Trophoblast cell (in vitro differentiated cells and primary cell): ENCODE measurements around the gene SOAT1.
A peak's percentile ranks its signal among the peaks of the same experiment; 100 is the strongest.

Experiments used
- DNase-seq, 2 donors: peaks; one replicate each; pipeline ENCODE4 v3.0.0-alpha.2; 2016
- H2AFZ ChIP-seq: 2 replicates; pipeline ENCODE4 v1.6.1; 2013; ENCODE audit warnings: low read length, moderate library complexity, mild to moderate bottlenecking; ENCODE audit not compliant: insufficient read depth, poor library complexity
- H2AK5ac ChIP-seq: 2 replicates; pipeline ENCODE4 v1.6.1; 2013; ENCODE audit warnings: mild to moderate bottlenecking, low read length
- H2BK120ac ChIP-seq: 2 replicates; pipeline ENCODE4 v1.6.1; 2013; ENCODE audit warnings: low read length, mild to moderate bottlenecking, moderate library complexity; ENCODE audit not compliant: insufficient read depth, poor library complexity
- H2BK12ac ChIP-seq: 2 replicates; pipeline ENCODE4 v1.6.1; 2013; ENCODE audit warnings: mild to moderate bottlenecking, low read length, moderate library complexity
- H2BK5ac ChIP-seq: 2 replicates; pipeline ENCODE4 v1.6.1; 2013; ENCODE audit warnings: low read length, low read depth, moderate library complexity, mild to moderate bottlenecking; ENCODE audit not compliant: poor library complexity
- H3K14ac ChIP-seq: 2 replicates; pipeline ENCODE4 v1.6.1; 2013; ENCODE audit warnings: mild to moderate bottlenecking, low read length
- H3K18ac ChIP-seq: 2 replicates; pipeline ENCODE4 v1.6.1; 2013; ENCODE audit warnings: mild to moderate bottlenecking, low read length
- H3K23ac ChIP-seq: 2 replicates; pipeline ENCODE4 v1.6.1; 2013; ENCODE audit warnings: low read length
- H3K27ac ChIP-seq: 2 replicates; pipeline ENCODE4 v1.5.1; 2013; ENCODE audit warnings: low read depth, mild to moderate bottlenecking, inconsistent platforms, low read length, moderate library complexity
- H3K27me3 ChIP-seq: 2 replicates; pipeline ENCODE4 v1.6.1; 2013; ENCODE audit warnings: inconsistent platforms, mild to moderate bottlenecking, low read length, moderate library complexity; ENCODE audit not compliant: insufficient read depth
- H3K36me3 ChIP-seq, 2 experiments: 1 replicate in 1 of 2; 2 replicates in 1 of 2; pipeline ENCODE4 v1.6.1; 2013; ENCODE audit warnings: low read length in 2 of 2, mild to moderate bottlenecking in 2 of 2, moderate library complexity in 1 of 2; ENCODE audit not compliant: insufficient read depth in 2 of 2, control insufficient read depth in 1 of 2
- H3K4ac ChIP-seq: 2 replicates; pipeline ENCODE4 v1.6.1; 2013; ENCODE audit warnings: low read depth, mild to moderate bottlenecking, low read length, moderate library complexity
- H3K4me1 ChIP-seq, 2 experiments: 1 replicate in 1 of 2; 2 replicates in 1 of 2; pipeline ENCODE4 v1.6.1; 2013; ENCODE audit warnings: low read length in 2 of 2, mild to moderate bottlenecking in 2 of 2, moderate library complexity in 1 of 2; ENCODE audit not compliant: insufficient read depth in 2 of 2, control insufficient read depth in 1 of 2
- H3K4me2 ChIP-seq: 2 replicates; pipeline ENCODE4 v1.6.1; 2013; ENCODE audit warnings: inconsistent platforms, mild to moderate bottlenecking, low read length, moderate library complexity
- H3K4me3 ChIP-seq: 2 replicates; pipeline ENCODE4 v1.5.1; 2013; ENCODE audit warnings: mild to moderate bottlenecking, low read depth, low read length, inconsistent platforms
- H3K79me1 ChIP-seq: one replicate; pipeline ENCODE4 v1.6.1; 2013; ENCODE audit warnings: low read length
- H3K79me2 ChIP-seq: 2 replicates; pipeline ENCODE4 v1.6.1; 2013; ENCODE audit warnings: low read length, mild to moderate bottlenecking; ENCODE audit not compliant: control insufficient read depth, insufficient read depth, poor library complexity
- H3K9ac ChIP-seq: 2 replicates; pipeline ENCODE4 v1.6.1; 2013; ENCODE audit warnings: mild to moderate bottlenecking, low read length
- H3K9me3 ChIP-seq: 2 replicates; pipeline ENCODE4 v1.6.1; 2013; ENCODE audit warnings: low read depth, mild to moderate bottlenecking, control low read depth, inconsistent platforms, low read length; ENCODE audit not compliant: insufficient read depth
- H4K12ac ChIP-seq: 2 replicates; pipeline ENCODE4 v1.6.1; 2013; ENCODE audit warnings: low read depth, mild to moderate bottlenecking, low read length, moderate library complexity
- H4K8ac ChIP-seq: 2 replicates; pipeline ENCODE4 v1.6.1; 2013; ENCODE audit warnings: low read depth, mild to moderate bottlenecking, low read length, moderate library complexity
- H4K91ac ChIP-seq: one replicate; pipeline ENCODE4 v1.6.1; 2013; ENCODE audit warnings: low read depth, mild to moderate bottlenecking, low read length, moderate library complexity
- WGBS: extraction: QIAGEN DNeasy Blood & Tissue Kit; methylation state at CpG from one replicate; pipeline ENCODE4 v1.1.7; 2013; ENCODE audit warnings: missing lambda C conversion rate; ENCODE audit not compliant: insufficient read length, insufficient coverage; ENCODE audit errors: extremely low coverage; 5-methylcytosine and 5-hydroxymethylcytosine counted together

SOAT1 gene

DNA sequence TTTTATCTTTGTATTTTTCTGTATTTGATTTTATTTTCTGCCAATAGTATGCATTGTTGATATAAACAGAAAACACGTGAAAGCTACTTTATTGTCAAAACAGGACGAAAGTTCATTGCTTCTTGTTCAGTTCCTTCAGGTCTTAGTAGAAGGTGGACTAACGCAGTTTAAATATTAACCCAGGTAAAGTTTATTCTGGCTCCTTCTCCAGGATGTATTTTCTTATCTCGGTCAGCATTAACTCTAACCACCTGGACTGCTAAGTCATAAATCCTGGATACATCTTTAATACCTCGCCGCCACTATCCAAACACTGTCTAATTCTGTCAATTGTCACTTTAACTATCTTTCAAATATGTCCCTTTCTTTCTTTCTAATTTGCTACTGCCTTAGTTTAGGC lies 5.7 kb upstream of the SOAT1 start:
- Histone ChIP-seq H2BK5ac (no peak overlapping the region), H3K9ac (no peak overlapping the region), H3K9me3 (no peaks in the 10 kb centered on the region), H3K27ac (no peak overlapping the region), H3K18ac (no peak overlapping the region), H4K12ac (no peak overlapping the region), H3K79me1 (no peaks in the 10 kb centered on the region), H4K91ac (no peak overlapping the region), H3K27me3 (no peaks in the 10 kb centered on the region), H2BK120ac (no peak overlapping the region), H3K4me2 (no peak overlapping the region), H3K23ac (no peak overlapping the region), H4K8ac (no peak overlapping the region), H2AK5ac (no peak overlapping the region), H3K36me3 (no peaks in the 10 kb centered on the region), H3K79me2 (no peaks in the 10 kb centered on the region), H3K4me3 (no peak overlapping the region), H3K4ac (no peak overlapping the region), H3K14ac (no peak overlapping the region), H3K4me1 (peaks cover 0 to 6% of the 10 kb centered on the region in 2 experiments), H2AFZ (no peak overlapping the region), H2BK12ac (no peak overlapping the region)
- no CpG with 5 or more reads among the region's 6 CpGs for WGBS
- DNase-seq = no peak

DNA sequence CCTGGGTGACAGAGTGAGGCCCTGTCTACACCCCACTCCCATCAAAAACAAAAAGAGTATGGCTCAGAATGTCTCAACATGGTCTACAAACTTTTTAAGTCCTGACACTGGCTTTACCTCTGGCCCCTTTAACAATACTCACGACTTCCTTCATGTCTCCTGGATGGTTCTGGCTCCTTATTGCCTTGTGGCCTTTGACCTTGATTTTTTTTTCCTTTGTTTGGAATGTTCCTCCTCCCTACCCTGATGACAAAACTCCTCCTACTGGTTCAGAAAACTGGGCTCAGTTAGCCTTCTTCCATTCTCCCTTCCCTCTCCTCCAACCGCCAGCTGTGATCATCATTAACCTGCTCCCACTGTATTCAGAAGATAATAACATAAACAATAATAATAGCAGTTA lies 4.6 kb upstream of the SOAT1 start:
- no peaks in the 10 kb centered on the region for H3K36me3 ChIP-seq
- H4K8ac ChIP-seq = peak overlapping the region; percentile 47
- no peak overlapping the region for H3K4me2 ChIP-seq
- no peak overlapping the region for H3K4me3 ChIP-seq
- no peak overlapping the region for H3K23ac ChIP-seq
- no peak overlapping the region for H2BK5ac ChIP-seq
- no peak overlapping the region for H2AFZ ChIP-seq
- H2AK5ac ChIP-seq = no peak overlapping the region
- peaks cover 3% of the 10 kb centered on the region for H3K79me1 ChIP-seq
- H3K79me2 ChIP-seq = peaks cover 2% of the 10 kb centered on the region
- H3K9me3 ChIP-seq = no peaks in the 10 kb centered on the region
- H3K27ac ChIP-seq = no peak overlapping the region
- DNase-seq = peak in 1 of 2 donors; percentile 57
- H2BK12ac ChIP-seq = no peak overlapping the region
- no peak overlapping the region for H4K12ac ChIP-seq
- no peak overlapping the region for H3K14ac ChIP-seq
- H3K4me1 ChIP-seq = peaks cover 0 to 6% of the 10 kb centered on the region in 2 experiments
- no peak overlapping the region for H3K4ac ChIP-seq
- no peak overlapping the region for H3K18ac ChIP-seq
- H4K91ac ChIP-seq = no peak overlapping the region
- H2BK120ac ChIP-seq = no peak overlapping the region
- H3K27me3 ChIP-seq = no peaks in the 10 kb centered on the region
- WGBS = no CpG with 5 or more reads among the region's 2 CpGs
- no peak overlapping the region for H3K9ac ChIP-seq

GRCh38 chr1:179295164-179295755 lies 1.7 kb downstream of the SOAT1 start:
- Histone ChIP-seq H2BK12ac (no peak overlapping the region), H3K4me3 (no peak overlapping the region), H3K36me3 (no peaks in the 10 kb centered on the region), H2AFZ (no peak overlapping the region), H2BK5ac (no peak overlapping the region), H3K27ac (no peak overlapping the region), H2AK5ac (no peak overlapping the region), H3K4ac (no peak overlapping the region), H3K4me1 (no peaks in the 10 kb centered on the region), H3K79me1 (peaks cover 3% of the 10 kb centered on the region), H2BK120ac (no peak overlapping the region), H3K9ac (no peak overlapping the region), H3K23ac (no peak overlapping the region), H3K79me2 (peaks cover 2% of the 10 kb centered on the region), H3K9me3 (no peaks in the 10 kb centered on the region), H4K91ac (no peak overlapping the region), H3K18ac (no peak overlapping the region), H3K14ac (no peak overlapping the region), H4K8ac (no peak overlapping the region), H4K12ac (no peak overlapping the region), H3K27me3 (no peaks in the 10 kb centered on the region), H3K4me2 (no peak overlapping the region)
- no peak for DNase-seq
- WGBS = no CpG with 5 or more reads among the region's 2 CpGs

- peak; percentile 32 to 96 for DNase-seq
- Histone ChIP-seq H3K9me3 (no peaks in the 10 kb centered on the region), H3K4me3 (no peak overlapping the region), H4K8ac (no peak overlapping the region), H2BK12ac (no peak overlapping the region), H3K4me1 (no peaks in the 10 kb centered on the region), H3K79me2 (peaks cover 2% of the 10 kb centered on the region), H3K36me3 (no peaks in the 10 kb centered on the region), H2BK120ac (no peak overlapping the region), H3K79me1 (peaks cover 3% of the 10 kb centered on the region), H2AK5ac (no peak overlapping the region), H3K27me3 (no peaks in the 10 kb centered on the region), H3K4ac (no peak overlapping the region), H2BK5ac (no peak overlapping the region), H3K14ac (no peak overlapping the region), H3K18ac (no peak overlapping the region), H4K12ac (no peak overlapping the region), H3K9ac (no peak overlapping the region), H3K23ac (no peak overlapping the region), H3K27ac (no peak overlapping the region), H3K4me2 (no peak overlapping the region), H2AFZ (no peak overlapping the region), H4K91ac (no peak overlapping the region)
- no CpG with 5 or more reads among the region's 4 CpGs for WGBS
Observed at GRCh38 chr1:179296356-179297104, 2.9 kb downstream of the SOAT1 start.
